ENCODE data around the gene SELENOS.

The SELENOS gene

GRCh38 chr15:101277038-101277822 lies at the start of gene SELENOS:
SELENOS (minus strand) TSS chr15:101277485; CDS start chr15:101277417, 68 bp downstream.
- peak; percentile 79 for DNase-seq

GRCh38 chr15:101326462-101327146 lies 49.3 kb upstream of the SELENOS start:
- no peak for DNase-seq

GRCh38 chr15:101326026-101326315 lies 48.7 kb upstream of the SELENOS start:
- no peak for DNase-seq

GRCh38 chr15:101325263-101326025 lies 48.2 kb upstream of the SELENOS start:
- no peak for DNase-seq

- DNase-seq, result no peak
Observed at GRCh38 chr15:101324524-101325177, 47.4 kb upstream of the SELENOS start.

GRCh38 chr15:101323793-101324523 lies 46.7 kb upstream of the SELENOS start:
- no peak for DNase-seq

GRCh38 chr15:101322854-101323477 lies 45.7 kb upstream of the SELENOS start:
- DNase-seq, result no peak

GRCh38 chr15:101322016-101322695 lies 44.9 kb upstream of the SELENOS start:
- no peak for DNase-seq

- DNase-seq, result peak; percentile 96
Observed at GRCh38 chr15:101320501-101321052, 43.3 kb upstream of the SELENOS start.

GRCh38 chr15:101318839-101319238 lies 41.6 kb upstream of the SELENOS start:
- peak; percentile 6 for DNase-seq

- no peak for DNase-seq
Observed at GRCh38 chr15:101318147-101318819, 41.0 kb upstream of the SELENOS start.

GRCh38 chr15:101317336-101317872 lies 40.1 kb upstream of the SELENOS start:
- DNase-seq, result no peak

- DNase-seq, result no peak
Observed at GRCh38 chr15:101316529-101316928, 39.2 kb upstream of the SELENOS start.

- no peak for DNase-seq
Observed at GRCh38 chr15:101315736-101316135, 38.5 kb upstream of the SELENOS start.

GRCh38 chr15:101314336-101315125 lies 37.2 kb upstream of the SELENOS start:
- no peak for DNase-seq

- DNase-seq, result no peak
Observed at GRCh38 chr15:101313041-101313761, 35.9 kb upstream of the SELENOS start.

GRCh38 chr15:101310508-101310907 lies 33.2 kb upstream of the SELENOS start:
- DNase-seq, result no peak

- DNase-seq, result no peak
Observed at GRCh38 chr15:101310161-101310480, 32.8 kb upstream of the SELENOS start.

Data from MV-4-11 (cell line).